ENCODE measurements around the gene KRTAP2-2.

DNA sequence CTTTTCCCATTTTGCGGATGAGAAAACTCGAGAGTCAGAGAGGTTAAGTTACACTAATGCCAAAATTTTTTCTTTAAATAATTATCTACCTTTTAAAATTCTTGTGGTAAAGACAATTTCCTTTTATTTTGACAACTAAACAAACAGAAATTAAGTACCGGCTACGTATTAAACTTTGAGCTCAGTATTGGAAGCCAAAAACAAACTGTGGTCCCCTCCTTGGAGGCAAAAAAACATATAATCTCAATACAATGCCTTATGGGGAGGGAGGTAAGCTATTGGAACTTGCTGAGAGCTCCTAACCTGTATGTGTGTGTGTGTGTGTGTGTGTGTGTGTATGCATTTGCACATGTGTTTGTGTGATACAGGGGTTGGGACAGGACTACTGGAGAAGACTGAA, 8.4 kb upstream of the KRTAP2-2 start:
- TF ChIP-seq EZH2 (IDR thresholded peaks at IDR 0.05; ENCODE audit: borderline replicate concordance, low read length), result no peak
- TF ChIP-seq, protein P1, sequence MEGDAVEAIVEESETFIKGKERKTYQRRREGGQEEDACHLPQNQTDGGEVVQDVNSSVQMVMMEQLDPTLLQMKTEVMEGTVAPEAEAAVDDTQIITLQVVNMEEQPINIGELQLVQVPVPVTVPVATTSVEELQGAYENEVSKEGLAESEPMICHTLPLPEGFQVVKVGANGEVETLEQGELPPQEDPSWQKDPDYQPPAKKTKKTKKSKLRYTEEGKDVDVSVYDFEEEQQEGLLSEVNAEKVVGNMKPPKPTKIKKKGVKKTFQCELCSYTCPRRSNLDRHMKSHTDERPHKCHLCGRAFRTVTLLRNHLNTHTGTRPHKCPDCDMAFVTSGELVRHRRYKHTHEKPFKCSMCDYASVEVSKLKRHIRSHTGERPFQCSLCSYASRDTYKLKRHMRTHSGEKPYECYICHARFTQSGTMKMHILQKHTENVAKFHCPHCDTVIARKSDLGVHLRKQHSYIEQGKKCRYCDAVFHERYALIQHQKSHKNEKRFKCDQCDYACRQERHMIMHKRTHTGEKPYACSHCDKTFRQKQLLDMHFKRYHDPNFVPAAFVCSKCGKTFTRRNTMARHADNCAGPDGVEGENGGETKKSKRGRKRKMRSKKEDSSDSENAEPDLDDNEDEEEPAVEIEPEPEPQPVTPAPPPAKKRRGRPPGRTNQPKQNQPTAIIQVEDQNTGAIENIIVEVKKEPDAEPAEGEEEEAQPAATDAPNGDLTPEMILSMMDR (IDR thresholded peaks at IDR 0.05; ENCODE audit: low read length), result no peak
